Endometrial microvascular endothelial cells (primary cell): Measurements from ENCODE around the gene NPAS3. TPM values are rescaled to one million over a fixed set of nuclear protein-coding genes. Genes with fewer than 3 reads are reported as not detected.

Experiments used
- in situ Hi-C: cut with HindIII; loops from 2 replicates; pipeline ENCODE4 v1.10.0; 2017; ENCODE audit warnings: low sequenced_read_pairs, low pct_unique_long_range_greater_than_20kb; ENCODE audit errors: inconsistent ontology term
- total RNA-seq: library from RNA; depleted of rRNA; stranded (reverse); fragments of >200 nt; gene quantifications from one replicate; pipeline ENCODE4 v1.2.3, GENCODE V29; 2015; ENCODE audit errors: inconsistent ontology term

Gene NPAS3
- total RNA-seq, 1 donor from 2014 or later: not detected

DNA sequence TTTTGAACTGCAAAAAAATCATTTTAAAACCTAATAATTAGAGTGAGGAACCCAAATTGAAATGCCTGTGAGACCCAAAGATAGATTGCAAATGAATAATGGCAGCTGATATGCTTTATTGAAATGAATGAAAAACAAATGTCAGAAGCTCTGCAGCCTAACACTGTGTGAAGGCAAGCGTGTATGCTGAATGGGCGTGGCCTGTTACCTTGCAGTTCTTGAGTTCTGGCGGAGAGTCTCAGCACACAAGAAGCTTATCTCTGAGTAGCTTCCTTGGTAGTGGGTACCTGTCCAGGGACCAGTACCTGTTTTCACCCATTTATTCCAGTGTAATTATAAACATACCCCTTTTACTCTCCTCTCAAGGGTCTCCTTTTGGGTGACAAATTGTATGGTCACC is 341.2 kb downstream of the NPAS3 start:
- in situ Hi-C loops: no loop called here

DNA sequence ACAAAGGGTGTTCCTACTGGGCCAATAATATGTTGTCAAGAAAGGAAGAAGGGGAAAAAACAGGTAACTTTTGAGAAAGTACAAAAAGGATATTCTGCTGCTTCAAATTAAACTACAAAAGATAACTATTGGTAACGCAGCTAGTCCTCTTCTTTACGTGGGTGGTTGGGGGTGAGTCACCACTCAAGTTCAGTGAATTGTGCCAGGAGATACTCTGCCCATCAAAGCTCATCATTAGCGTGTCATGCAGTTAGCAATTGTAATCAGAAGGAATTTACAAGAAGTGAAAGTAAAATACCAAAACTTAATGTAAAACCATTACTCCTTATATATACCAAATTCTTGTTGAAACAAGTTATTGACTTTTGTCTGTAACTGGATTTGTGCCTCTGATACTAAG is 342.0 kb downstream of the NPAS3 start:
- in situ Hi-C loops: no loop called here

DNA sequence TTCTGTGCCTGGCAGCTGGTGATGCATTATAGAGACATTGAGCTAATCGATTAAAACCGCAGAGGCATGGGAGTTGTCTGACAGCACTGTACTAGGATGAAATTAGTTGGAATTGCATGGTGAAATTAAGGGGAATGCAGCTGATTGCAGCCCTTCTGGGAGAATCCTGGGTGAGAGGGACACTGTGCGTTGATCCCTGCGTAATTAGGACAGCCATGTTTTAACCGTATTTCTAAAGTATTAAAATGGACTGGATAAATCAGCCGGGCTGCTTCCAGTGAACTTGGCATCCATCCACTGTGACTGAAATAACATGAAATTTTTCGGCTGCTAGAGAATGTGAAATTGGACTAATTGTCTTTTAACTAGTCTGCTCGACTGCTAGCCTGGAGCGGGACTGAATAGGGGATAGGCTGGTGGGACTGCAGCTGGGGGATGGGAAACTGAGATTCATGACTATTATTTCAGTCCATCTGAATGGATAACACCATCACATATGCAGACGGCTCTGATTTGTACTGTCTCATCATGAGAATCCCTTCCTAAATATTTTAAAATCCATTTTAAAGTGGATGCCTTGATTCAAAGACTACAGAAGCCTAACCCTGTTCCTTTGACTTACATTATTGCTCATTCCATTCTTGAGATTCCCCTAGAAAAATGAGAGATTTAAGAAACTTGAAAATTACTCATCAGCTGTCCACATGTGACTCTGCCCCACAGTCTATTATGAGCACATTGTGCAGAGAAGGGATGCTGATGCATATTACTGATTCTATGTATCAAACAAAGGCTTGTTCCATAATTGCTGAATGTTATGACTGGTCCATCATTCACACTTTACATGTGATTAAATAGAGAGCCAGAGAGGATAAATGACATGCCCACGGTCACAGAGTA is 343.9 kb downstream of the NPAS3 start:
- in situ Hi-C loops: no loop called here

DNA sequence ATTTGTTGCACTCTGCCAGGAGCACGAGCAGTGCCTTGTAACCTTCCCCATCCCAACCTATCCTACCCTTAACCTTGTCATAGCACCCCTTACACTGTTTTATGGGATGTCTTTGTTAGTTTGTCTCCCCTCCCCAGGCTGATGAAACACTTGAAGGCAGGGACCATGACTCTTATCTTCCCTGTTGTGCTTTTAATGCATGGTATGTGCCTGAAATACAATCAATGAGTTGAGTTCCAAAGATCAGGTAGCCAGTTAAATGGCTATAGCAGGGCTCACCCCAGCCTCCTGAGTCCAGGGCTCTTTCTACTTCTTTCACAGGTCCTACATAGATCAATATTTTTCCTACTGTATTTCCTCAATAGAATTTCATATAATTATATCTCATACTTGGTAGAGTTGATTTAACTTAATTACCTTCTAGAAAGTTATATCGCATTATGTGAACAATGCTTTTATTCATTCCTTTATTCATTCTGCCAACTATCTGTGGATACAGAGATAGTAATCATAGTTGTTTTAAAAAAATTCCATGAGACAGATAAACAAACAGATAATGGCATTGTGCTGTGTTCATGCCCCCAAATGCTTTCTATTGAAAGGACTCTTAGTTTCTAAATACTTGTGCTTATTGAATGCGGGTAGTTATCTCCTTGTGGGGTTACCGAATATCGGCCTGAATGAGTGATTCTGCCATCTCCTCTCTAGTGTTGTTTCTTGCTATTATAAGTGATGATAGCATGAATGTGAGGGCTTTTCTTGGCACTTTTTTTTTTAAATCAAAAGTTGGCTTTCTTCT is 347.4 kb downstream of the NPAS3 start:
- in situ Hi-C loops: no loop called here

DNA sequence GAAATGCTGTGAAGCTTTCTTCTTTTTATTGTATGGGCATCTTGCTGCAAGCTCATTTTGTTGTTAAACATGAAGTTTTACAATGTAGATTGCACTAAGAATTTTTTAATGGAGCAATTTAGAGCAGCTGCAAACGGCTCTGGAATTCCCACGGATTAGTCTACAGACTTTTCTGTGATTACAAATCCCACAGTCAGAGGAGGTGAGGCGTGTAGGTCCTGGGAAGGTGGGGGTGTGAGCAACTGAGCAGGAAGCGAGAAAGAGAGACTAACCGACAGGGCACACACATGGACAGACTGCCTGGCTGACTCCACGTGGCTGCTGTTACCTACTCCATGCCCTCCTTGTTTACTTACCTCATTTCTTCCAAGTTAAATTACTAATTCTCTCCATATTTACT is 348.5 kb downstream of the NPAS3 start:
- in situ Hi-C loops: no loop called here

DNA sequence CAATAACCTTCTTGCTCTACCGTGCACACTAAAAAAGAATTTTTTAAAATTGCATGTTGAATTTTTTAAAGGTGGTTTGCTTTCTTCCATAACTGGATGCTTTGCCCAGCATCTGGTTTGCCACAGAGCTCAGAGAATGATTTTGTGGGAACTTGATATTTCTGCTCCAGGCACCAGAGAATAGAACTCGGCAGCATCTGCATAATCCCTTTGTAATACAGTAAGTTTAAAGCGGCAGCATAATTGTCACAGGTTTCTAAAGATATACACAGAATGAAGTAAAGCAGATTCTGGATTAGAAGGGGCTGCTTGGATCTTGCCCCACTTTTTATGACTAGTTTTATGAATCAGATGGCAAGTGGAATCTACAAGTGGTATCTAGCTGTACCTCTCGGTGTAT is 352.0 kb downstream of the NPAS3 start:
- in situ Hi-C loops: no loop called here

DNA sequence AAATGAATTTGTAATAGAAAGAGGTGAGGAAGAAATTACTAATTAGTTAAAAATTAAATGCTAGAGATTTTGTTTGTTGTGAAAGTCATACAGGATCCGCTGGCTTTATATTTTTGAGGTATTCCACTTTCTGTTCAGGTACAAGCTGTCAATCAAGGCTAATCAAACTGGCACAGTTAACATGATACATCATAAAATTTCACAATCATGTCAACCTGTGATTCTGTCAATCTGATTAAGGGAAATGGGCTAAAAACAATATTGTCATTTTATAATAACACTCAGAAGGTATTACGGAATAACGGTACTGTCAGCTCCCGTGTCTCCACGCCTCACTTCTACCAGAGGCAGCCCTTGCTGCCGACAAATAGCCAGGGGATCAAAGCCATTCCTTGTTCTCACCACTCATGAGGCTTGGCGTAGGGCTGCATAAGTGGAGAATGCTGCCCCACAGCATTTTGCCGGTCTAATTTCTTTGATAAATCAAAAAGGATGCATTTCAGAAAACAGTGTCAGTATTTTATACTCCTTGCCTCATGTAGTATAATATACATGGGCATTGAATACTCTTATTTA is 352.9 kb downstream of the NPAS3 start:
- in situ Hi-C loops: no loop called here

DNA sequence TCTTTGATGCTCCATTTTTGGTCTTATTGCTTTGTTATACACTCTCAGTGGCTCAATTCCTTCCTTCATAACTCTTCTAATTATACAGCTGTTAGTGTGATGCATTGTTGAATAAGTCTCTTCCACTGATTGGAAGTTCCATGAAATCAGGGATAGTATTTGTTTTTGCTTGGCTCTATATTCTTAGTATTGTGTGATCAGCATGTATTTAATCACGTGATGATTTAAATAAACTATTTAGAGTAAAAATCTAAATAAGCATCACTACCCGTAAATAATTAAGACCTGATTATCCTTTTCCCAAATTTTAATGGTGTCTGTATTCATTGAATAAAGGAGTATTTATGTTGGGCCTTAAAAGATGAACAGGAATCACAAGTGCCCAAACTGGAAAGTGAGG is 355.7 kb downstream of the NPAS3 start:
- in situ Hi-C loops: no loop called here

DNA sequence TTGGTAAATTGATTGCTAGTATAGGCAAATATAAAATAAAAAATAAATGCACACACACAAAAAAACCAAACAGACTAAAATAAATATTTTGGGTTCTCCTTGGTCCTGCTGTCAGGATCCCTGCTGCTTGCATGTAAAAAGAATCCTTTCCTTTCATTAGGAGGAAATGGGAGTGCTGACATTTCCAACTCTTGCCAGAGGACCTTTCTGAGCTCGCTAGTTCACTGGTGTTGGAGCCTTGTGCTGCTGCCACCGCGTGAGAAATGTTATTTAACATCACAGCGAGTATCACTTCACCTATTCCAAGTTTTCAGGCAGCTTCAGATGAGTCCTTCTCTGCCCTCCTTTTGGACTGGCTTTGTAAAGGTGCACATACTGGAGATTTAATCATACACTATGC is 358.9 kb downstream of the NPAS3 start:
- in situ Hi-C loops: no loop called here

DNA sequence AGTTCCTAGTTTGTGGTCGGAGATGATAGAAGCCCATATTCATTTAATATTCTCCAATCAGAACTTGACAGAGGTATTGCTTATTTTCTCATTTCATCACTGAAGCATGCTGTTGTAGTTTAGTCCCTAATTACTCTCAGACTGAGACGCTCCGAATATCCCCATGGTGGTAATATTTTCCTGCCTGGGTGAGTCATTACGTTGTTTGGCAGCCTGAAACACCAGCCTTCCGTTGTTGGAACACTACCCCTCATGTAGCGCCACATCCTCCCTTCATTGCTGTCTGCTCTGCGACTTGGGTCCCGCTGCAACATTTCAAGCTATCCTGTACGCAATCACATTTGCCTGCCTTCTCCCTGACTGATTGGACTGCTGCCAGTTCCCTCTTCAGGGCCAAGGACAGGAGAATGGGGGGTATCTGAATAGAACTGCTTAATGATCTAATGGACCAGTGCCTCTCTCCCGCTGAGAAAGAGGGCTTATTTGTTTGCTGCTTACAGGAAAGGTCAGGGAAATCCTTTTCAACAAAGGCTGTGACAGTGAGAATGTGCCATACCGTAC is 369.1 kb downstream of the NPAS3 start:
- in situ Hi-C loops: no loop called here

DNA sequence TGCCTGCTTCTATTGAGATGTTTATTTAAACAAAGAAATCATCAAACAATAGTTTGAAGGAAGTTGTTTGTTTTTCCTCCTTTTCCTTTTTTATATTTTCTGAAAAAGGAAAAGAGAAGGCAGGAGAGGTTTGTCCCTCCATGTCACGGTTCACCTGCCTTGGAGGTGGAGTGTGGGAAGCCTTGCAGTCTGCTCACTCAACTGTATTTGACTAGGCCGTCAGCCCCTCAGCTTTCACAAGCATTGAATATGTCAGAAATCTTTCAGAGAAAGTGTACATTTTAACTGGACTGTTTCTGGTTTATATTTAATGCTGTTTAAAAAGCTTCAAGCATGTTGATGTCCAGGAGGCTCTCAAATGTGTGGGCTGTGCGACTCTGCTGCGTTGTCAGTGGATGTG is 370.4 kb downstream of the NPAS3 start:
- in situ Hi-C loops: no loop called here

DNA sequence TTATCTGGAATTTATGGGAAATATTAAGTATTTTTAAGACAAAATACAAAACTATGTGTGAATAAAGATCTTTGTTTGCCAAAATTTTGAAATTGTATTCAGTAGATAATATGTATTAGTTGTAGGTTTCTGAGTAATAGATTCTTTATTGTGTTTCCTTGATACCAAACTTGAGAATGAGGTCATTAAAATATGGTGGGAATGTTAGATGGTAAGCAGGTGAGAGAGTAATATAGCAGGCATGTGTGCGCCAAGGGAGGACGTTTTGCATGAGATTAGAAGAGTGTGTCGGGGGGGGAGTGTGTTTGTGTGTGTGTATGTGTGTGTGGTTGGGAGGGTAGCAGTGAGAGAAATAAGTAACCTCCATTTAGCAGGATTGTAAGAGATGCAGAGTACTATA is 376.5 kb downstream of the NPAS3 start:
- in situ Hi-C loops: no loop called here

DNA sequence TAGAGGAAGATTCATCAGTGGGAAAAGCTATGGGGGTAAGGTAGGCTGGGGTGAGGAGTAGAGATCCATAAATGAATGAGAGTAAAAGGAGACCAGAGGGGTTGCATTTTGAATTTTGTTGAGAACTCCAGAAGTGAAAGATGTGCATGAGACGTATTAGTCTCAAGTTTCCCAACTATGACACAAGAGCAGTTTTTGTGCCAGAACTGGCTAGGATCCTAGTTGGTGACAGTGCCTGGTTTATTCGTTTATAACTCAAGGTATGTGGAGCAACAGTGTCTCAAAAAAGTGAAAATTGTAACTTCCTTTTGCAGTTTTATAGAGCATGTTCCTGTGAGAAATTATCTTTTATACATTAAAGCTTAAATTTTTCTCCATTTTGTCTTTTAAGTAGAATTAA is 377.0 kb downstream of the NPAS3 start:
- in situ Hi-C loops: no loop called here

DNA sequence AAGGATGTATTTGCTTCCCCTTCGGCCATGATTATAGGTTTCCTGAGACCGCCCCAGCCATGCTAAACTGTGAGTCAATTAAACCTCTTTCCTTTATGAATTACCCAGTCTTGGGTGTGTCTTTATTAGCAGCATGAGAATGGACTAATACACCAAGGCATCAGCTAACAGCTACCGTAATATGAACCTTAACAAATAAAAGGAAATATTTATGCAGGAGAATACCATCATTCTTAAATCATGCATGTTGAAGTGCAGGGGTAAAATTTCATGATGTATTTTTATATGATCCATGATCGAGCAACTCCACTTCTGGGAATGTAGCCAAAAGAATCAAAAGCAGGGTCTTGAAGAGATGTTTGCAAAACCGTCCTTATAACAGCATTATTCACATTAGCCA is 379.0 kb downstream of the NPAS3 start:
- in situ Hi-C loops: no loop called here

DNA sequence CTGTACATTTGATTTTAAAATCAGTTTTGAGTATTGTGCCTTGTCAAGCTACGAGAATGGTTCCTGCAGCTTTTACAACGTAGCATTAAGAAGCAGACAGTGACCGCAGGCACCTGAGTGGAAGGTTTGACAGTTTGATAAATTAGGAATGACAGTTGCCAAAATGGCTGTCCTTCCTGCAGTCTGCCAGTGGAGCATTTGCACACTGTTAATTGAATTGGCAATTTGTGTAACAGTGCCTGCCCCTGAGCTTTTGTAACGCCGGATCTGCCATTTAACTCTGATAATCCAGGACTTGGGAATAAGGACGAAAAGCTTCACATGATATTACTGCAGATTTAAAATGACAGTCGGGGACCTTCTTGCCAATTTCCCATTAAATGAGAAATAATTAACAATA is 385.3 kb downstream of the NPAS3 start:
- in situ Hi-C loops: no loop called here

DNA sequence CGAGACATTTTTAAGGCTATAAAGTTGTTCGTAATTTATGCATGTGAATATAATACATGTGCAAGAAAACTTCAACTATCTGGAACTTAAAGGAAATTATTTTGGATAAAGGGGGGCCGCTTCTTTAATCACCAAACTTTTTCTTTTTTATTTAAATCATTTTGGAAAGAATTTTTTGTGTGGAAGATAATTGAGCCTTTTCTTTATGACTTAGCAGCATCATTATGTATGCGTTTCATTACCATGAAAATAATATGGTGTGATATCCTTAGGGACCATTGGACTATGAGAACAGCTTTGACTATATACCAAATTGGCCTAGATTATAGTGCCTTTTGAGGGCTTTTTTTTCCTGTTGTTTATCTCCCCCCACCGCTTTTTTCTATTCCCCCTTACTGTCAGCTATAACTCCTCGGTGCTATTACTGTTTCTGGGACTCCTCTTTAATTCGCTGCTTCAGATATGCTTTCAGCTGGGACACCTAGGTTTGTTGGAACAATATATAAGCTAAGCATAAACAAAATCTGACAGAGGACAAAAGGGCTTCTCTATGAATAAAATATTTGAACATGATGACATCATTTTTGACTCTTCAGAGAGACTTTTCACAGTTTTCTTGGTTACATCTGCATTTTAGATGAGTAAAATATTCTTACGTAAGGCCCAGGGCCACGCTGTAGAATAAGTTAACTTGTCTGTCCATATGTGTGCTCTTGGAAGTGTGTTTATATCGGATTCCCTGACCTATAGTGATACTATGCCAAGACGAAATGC is 392.7 kb downstream of the NPAS3 start:
- in situ Hi-C loops: no loop called here

DNA sequence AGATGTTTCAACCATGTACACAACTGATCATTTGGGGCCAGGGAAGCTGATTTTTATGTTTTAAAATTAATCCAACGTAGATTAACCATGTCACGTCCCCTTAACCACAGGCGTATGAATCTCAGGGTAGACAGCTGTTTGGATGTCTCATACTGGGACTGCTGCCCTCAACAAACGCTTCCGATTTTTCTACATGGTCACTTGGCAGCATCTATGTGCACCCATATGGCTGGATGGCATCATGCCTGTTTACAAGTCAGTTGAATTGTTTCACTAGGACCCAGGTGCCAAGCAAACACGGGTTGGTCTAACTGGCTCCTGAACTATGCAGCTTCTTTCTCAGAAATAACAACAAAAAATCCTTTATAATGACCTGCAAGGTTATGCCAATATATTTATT is 393.8 kb downstream of the NPAS3 start:
- in situ Hi-C loops: no loop called here

DNA sequence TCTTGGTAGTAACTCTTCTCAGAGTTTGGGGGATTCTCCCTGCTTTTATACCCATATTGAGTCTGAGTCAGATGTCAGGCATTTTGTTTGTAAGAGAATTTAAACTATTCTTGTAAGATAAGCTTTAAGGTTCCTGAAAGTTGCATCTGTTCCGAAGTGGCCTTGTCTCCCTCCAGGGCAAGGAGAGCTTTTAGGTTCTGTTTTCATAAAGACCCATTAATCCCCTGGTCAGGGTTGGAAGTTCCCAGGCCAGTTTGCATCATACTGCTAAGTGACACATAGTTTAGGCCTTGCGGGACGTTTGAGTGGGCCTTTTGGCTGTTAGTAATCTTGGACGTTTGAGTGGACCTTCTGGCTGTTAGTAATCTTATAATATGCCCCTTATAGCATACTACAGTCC is 396.7 kb downstream of the NPAS3 start:
- in situ Hi-C loops: no loop called here
